ENCODE results near the gene RBBP8.

The RBBP8 gene

GRCh38 chr18:22971038-22971437, 37.9 kb downstream of the RBBP8 start:
- H3K4me3 ChIP-seq (ENCODE audit: low read depth, low read length): no peak overlapping the region
- DNase-seq (ENCODE audit: low read depth, low spot score): no peak
- TF ChIP-seq CTCF (IDR thresholded peaks at IDR 0.05; ENCODE audit: low read depth, low read length): no peak
- in situ Hi-C loops (cut with HindIII; ENCODE audit: low sequenced_read_pairs): no loop called here

GRCh38 chr18:22974001-22974400, 40.9 kb downstream of the RBBP8 start:
- H3K4me3 ChIP-seq (ENCODE audit: low read depth, low read length): no peak overlapping the region
- no peak for TF ChIP-seq CTCF (IDR thresholded peaks at IDR 0.05; ENCODE audit: low read depth, low read length)
- in situ Hi-C loops (cut with HindIII; ENCODE audit: low sequenced_read_pairs): no loop called here
- no peak for DNase-seq (ENCODE audit: low read depth, low spot score)

GRCh38 chr18:22974707-22975106, 41.6 kb downstream of the RBBP8 start:
- H3K4me3 ChIP-seq (ENCODE audit: low read depth, low read length): no peak overlapping the region
- in situ Hi-C loops (cut with HindIII; ENCODE audit: low sequenced_read_pairs): no loop called here
- no peak for TF ChIP-seq CTCF (IDR thresholded peaks at IDR 0.05; ENCODE audit: low read depth, low read length)
- DNase-seq (ENCODE audit: low read depth, low spot score): no peak

- in situ Hi-C loops (cut with HindIII; ENCODE audit: low sequenced_read_pairs): no loop called here
- no peak for TF ChIP-seq CTCF (IDR thresholded peaks at IDR 0.05; ENCODE audit: low read depth, low read length)
- DNase-seq (ENCODE audit: low read depth, low spot score): no peak
- no peak overlapping the region for H3K4me3 ChIP-seq (ENCODE audit: low read depth, low read length)
Measured at GRCh38 chr18:22975508-22975907, 42.4 kb downstream of the RBBP8 start.

GRCh38 chr18:22977847-22978701, 44.9 kb downstream of the RBBP8 start:
- in situ Hi-C loops (cut with HindIII; ENCODE audit: low sequenced_read_pairs): no loop called here
- DNase-seq (ENCODE audit: low read depth, low spot score): peak; percentile 87
- no peak for TF ChIP-seq CTCF (IDR thresholded peaks at IDR 0.05; ENCODE audit: low read depth, low read length)
- no peak overlapping the region for H3K4me3 ChIP-seq (ENCODE audit: low read depth, low read length)

- H3K4me3 ChIP-seq (ENCODE audit: low read depth, low read length): no peak overlapping the region
- in situ Hi-C loops (cut with HindIII; ENCODE audit: low sequenced_read_pairs): no loop called here
- no peak for TF ChIP-seq CTCF (IDR thresholded peaks at IDR 0.05; ENCODE audit: low read depth, low read length)
- no peak for DNase-seq (ENCODE audit: low read depth, low spot score)
Measured at GRCh38 chr18:22980394-22980793, 47.3 kb downstream of the RBBP8 start.
